ENCODE measurements around the gene NUP62.

Gene NUP62

GRCh38 chr19:49871349-49871985, 57.8 kb downstream of the NUP62 start:
- Histone ChIP-seq H3K9ac (ENCODE audit: low read length) (no peak overlapping the region), H3K9me3 (ENCODE audit: control insufficient read depth, insufficient read depth, low read depth, low read length) (no peaks in the 10 kb centered on the region), H3K36me3 (ENCODE audit: control insufficient read depth, insufficient read depth, low read length) (no peaks in the 10 kb centered on the region), H3K27me3 (ENCODE audit: control insufficient read depth, insufficient read depth, low read length) (no peaks in the 10 kb centered on the region), H3K4me1 (ENCODE audit: control insufficient read depth, insufficient read depth, low read length) (peaks cover 14% of the 10 kb centered on the region), H3K4me3 (ENCODE audit: low read depth, low read length) (no peak overlapping the region), H3K27ac (ENCODE audit: low read depth, low read length) (no peak overlapping the region)

- Histone ChIP-seq H3K4me3 (ENCODE audit: low read depth, low read length) (peak overlapping the region; percentile 63), H3K27ac (ENCODE audit: low read depth, low read length) (0 out of 2 replicates have a peak overlapping the region, but pooled peaks have one; percentile 44), H3K4me1 (ENCODE audit: control insufficient read depth, insufficient read depth, low read length) (peaks cover 22% of the 10 kb centered on the region), H3K9me3 (ENCODE audit: control insufficient read depth, insufficient read depth, low read depth, low read length) (no peaks in the 10 kb centered on the region), H3K27me3 (ENCODE audit: control insufficient read depth, insufficient read depth, low read length) (no peaks in the 10 kb centered on the region), H3K9ac (ENCODE audit: low read length) (peak overlapping the region; percentile 68), H3K36me3 (ENCODE audit: control insufficient read depth, insufficient read depth, low read length) (no peaks in the 10 kb centered on the region)
Measured at GRCh38 chr19:49870309-49870901, 58.9 kb downstream of the NUP62 start.

- H3K4me1 ChIP-seq (ENCODE audit: control insufficient read depth, insufficient read depth, low read length) = peaks cover 21% of the 10 kb centered on the region
- no peaks in the 10 kb centered on the region for H3K9me3 ChIP-seq (ENCODE audit: control insufficient read depth, insufficient read depth, low read depth, low read length)
- peak overlapping the region; percentile 63 for H3K4me3 ChIP-seq (ENCODE audit: low read depth, low read length)
- H3K36me3 ChIP-seq (ENCODE audit: control insufficient read depth, insufficient read depth, low read length) = peaks cover 5% of the 10 kb centered on the region
- peak overlapping the region; percentile 44; the same call in 1 of the 2 replicates for H3K27ac ChIP-seq (ENCODE audit: low read depth, low read length)
- H3K27me3 ChIP-seq (ENCODE audit: control insufficient read depth, insufficient read depth, low read length) = no peaks in the 10 kb centered on the region
- H3K9ac ChIP-seq (ENCODE audit: low read length) = peak overlapping the region; percentile 68
Measured at GRCh38 chr19:49869484-49870308, 59.6 kb downstream of the NUP62 start.

GRCh38 chr19:49869009-49869483, 60.3 kb downstream of the NUP62 start:
- H3K4me1 ChIP-seq (ENCODE audit: control insufficient read depth, insufficient read depth, low read length) = peaks cover 21% of the 10 kb centered on the region
- H3K27ac ChIP-seq (ENCODE audit: low read depth, low read length) = no peak overlapping the region
- H3K27me3 ChIP-seq (ENCODE audit: control insufficient read depth, insufficient read depth, low read length) = no peaks in the 10 kb centered on the region
- peaks cover 11% of the 10 kb centered on the region for H3K36me3 ChIP-seq (ENCODE audit: control insufficient read depth, insufficient read depth, low read length)
- H3K9ac ChIP-seq (ENCODE audit: low read length) = no peak overlapping the region
- no peaks in the 10 kb centered on the region for H3K9me3 ChIP-seq (ENCODE audit: control insufficient read depth, insufficient read depth, low read depth, low read length)
- peak overlapping the region; percentile 59 for H3K4me3 ChIP-seq (ENCODE audit: low read depth, low read length)

GRCh38 chr19:49866933-49867782, 62.1 kb downstream of the NUP62 start, which contains the start of gene PNKP:
Gene PNKP (minus strand): TSS chr19:49867576. CDS start chr19:49867204, 372 bp downstream.
- Histone ChIP-seq H3K36me3 (ENCODE audit: control insufficient read depth, insufficient read depth, low read length) (peaks cover 26% of the 10 kb centered on the region), H3K4me3 (ENCODE audit: low read depth, low read length) (peak within 1 kb of the TSS; percentile 97), H3K27ac (ENCODE audit: low read depth, low read length) (peak within 1 kb of the TSS; percentile 93), H3K27me3 (ENCODE audit: control insufficient read depth, insufficient read depth, low read length) (no peaks in the 10 kb centered on the region), H3K9me3 (ENCODE audit: control insufficient read depth, insufficient read depth, low read depth, low read length) (no peaks in the 10 kb centered on the region), H3K9ac (ENCODE audit: low read length) (peak within 1 kb of the TSS; percentile 87), H3K4me1 (ENCODE audit: control insufficient read depth, insufficient read depth, low read length) (peaks cover 24% of the 10 kb centered on the region)

GRCh38 chr19:49864890-49865289, 64.4 kb downstream of the NUP62 start:
- Histone ChIP-seq H3K9me3 (ENCODE audit: control insufficient read depth, insufficient read depth, low read depth, low read length) (no peaks in the 10 kb centered on the region), H3K36me3 (ENCODE audit: control insufficient read depth, insufficient read depth, low read length) (peaks cover 47% of the 10 kb centered on the region), H3K27me3 (ENCODE audit: control insufficient read depth, insufficient read depth, low read length) (no peaks in the 10 kb centered on the region), H3K9ac (ENCODE audit: low read length) (no peak overlapping the region), H3K27ac (ENCODE audit: low read depth, low read length) (no peak overlapping the region), H3K4me3 (ENCODE audit: low read depth, low read length) (no peak overlapping the region), H3K4me1 (ENCODE audit: control insufficient read depth, insufficient read depth, low read length) (peaks cover 24% of the 10 kb centered on the region)

GRCh38 chr19:49863935-49864320, 65.4 kb downstream of the NUP62 start:
- Histone ChIP-seq H3K27me3 (ENCODE audit: control insufficient read depth, insufficient read depth, low read length) (no peaks in the 10 kb centered on the region), H3K4me1 (ENCODE audit: control insufficient read depth, insufficient read depth, low read length) (peaks cover 24% of the 10 kb centered on the region), H3K4me3 (ENCODE audit: low read depth, low read length) (no peak overlapping the region), H3K9ac (ENCODE audit: low read length) (no peak overlapping the region), H3K27ac (ENCODE audit: low read depth, low read length) (no peak overlapping the region), H3K36me3 (ENCODE audit: control insufficient read depth, insufficient read depth, low read length) (peaks cover 55% of the 10 kb centered on the region), H3K9me3 (ENCODE audit: control insufficient read depth, insufficient read depth, low read depth, low read length) (no peaks in the 10 kb centered on the region)

- Histone ChIP-seq H3K36me3 (ENCODE audit: control insufficient read depth, insufficient read depth, low read length) (peaks cover 60% of the 10 kb centered on the region), H3K27me3 (ENCODE audit: control insufficient read depth, insufficient read depth, low read length) (no peaks in the 10 kb centered on the region), H3K4me1 (ENCODE audit: control insufficient read depth, insufficient read depth, low read length) (peaks cover 24% of the 10 kb centered on the region), H3K4me3 (ENCODE audit: low read depth, low read length) (no peak overlapping the region), H3K9ac (ENCODE audit: low read length) (no peak overlapping the region), H3K9me3 (ENCODE audit: control insufficient read depth, insufficient read depth, low read depth, low read length) (no peaks in the 10 kb centered on the region), H3K27ac (ENCODE audit: low read depth, low read length) (no peak overlapping the region)
Measured at GRCh38 chr19:49863254-49863934, 65.9 kb downstream of the NUP62 start.

- Histone ChIP-seq H3K27me3 (ENCODE audit: control insufficient read depth, insufficient read depth, low read length) (no peaks in the 10 kb centered on the region), H3K36me3 (ENCODE audit: control insufficient read depth, insufficient read depth, low read length) (peaks cover 68% of the 10 kb centered on the region), H3K4me3 (ENCODE audit: low read depth, low read length) (no peak overlapping the region), H3K9ac (ENCODE audit: low read length) (no peak overlapping the region), H3K9me3 (ENCODE audit: control insufficient read depth, insufficient read depth, low read depth, low read length) (no peaks in the 10 kb centered on the region), H3K27ac (ENCODE audit: low read depth, low read length) (peak overlapping the region; percentile 30; the same call in 1 of the 2 replicates), H3K4me1 (ENCODE audit: control insufficient read depth, insufficient read depth, low read length) (peaks cover 24% of the 10 kb centered on the region)
Measured at GRCh38 chr19:49862391-49863253, 66.7 kb downstream of the NUP62 start.

All from HUES6 (cell line).